OCI-LY3 (cell line): ENCODE measurements around the gene RAMP1.

Experiments used
- H2AFZ ChIP-seq: fragments of 200-600, 300-600 bp; shearing (Covaris generic); 2 replicates; pipeline ENCODE4 v1.6.0; 2014; ENCODE audit warnings: antibody characterized with exemption, low read depth, low read length
- H3K27ac ChIP-seq: fragments of 200-600, 300-600 bp; sonication (generic); 2 replicates; pipeline ENCODE4 v1.5.1; 2014; ENCODE audit warnings: mild to moderate bottlenecking, low read length, moderate library complexity, mixed read lengths
- H3K27me3 ChIP-seq: fragments of 200-600, 300-600 bp; sonication (generic); 2 replicates; pipeline ENCODE4 v1.6.1; 2014; ENCODE audit warnings: low read depth, low read length, mixed read lengths
- H3K36me3 ChIP-seq: fragments of 200-600, 300-600 bp; sonication (generic); replicated peaks from 2 replicates; pipeline ENCODE3; 2014; ENCODE audit warnings: low read depth, low read length, mixed read lengths
- H3K4me1 ChIP-seq: fragments of 300-600, 200-600 bp; sonication (generic); 2 replicates; pipeline ENCODE4 v1.6.1; 2014; ENCODE audit warnings: low read length, mixed read lengths
- H3K4me2 ChIP-seq: fragments of 200-600, 300-600 bp; sonication (generic); 2 replicates; pipeline ENCODE4 v1.6.1; 2014; ENCODE audit warnings: low read length, mixed read lengths
- H3K4me3 ChIP-seq: fragments of 300-600, 200-600 bp; sonication (generic); 2 replicates; pipeline ENCODE4 v1.5.1; 2014; ENCODE audit warnings: antibody characterized with exemption, mild to moderate bottlenecking, low read length, moderate library complexity
- H3K79me2 ChIP-seq: fragments of 300-600, 200-600 bp; shearing (Covaris generic); 2 replicates; pipeline ENCODE4 v1.6.1; 2014; ENCODE audit warnings: mild to moderate bottlenecking, low read length, mixed read lengths
- H3K9ac ChIP-seq: fragments of 300-600, 200-600 bp; shearing (Covaris generic); 2 replicates; pipeline ENCODE4 v1.6.0; 2014; ENCODE audit warnings: mild to moderate bottlenecking, low read length, moderate library complexity
- H3K9me3 ChIP-seq: fragments of 200-600, 300-600 bp; shearing (Covaris generic); 2 replicates; pipeline ENCODE4 v1.6.1; 2014; ENCODE audit warnings: low read length, mixed read lengths; ENCODE audit not compliant: insufficient read depth
- H4K20me1 ChIP-seq: fragments of 200-600, 300-600 bp; sonication (generic); 2 replicates; pipeline ENCODE4 v1.6.1; 2016; ENCODE audit warnings: low read length, mixed read lengths; ENCODE audit not compliant: insufficient read depth
- CTCF ChIP-seq: fragments of 200-600, 300-600 bp; sonication (generic); IDR thresholded peaks from 2 replicates; pipeline ENCODE4 v1.5.1; 2014; ENCODE audit warnings: antibody characterized with exemption, low read length, low read depth
- EZH2phosphoT487 ChIP-seq: fragments of 200-600 bp; shearing (Covaris generic); IDR thresholded peaks from 2 replicates; pipeline ENCODE4 v1.6.1; 2018; ENCODE audit warnings: antibody characterized with exemption, mixed run types, low read depth

Gene RAMP1

GRCh38 chr2:237868631-237869342 lies 9.4 kb downstream of the RAMP1 start:
- no peaks in the 10 kb centered on the region for H4K20me1 ChIP-seq
- peak overlapping the region; percentile 34 for H3K9ac ChIP-seq
- TF ChIP-seq EZH2phosphoT487, result no peak
- no peak for TF ChIP-seq CTCF
- peak overlapping the region; percentile 73 for H3K27ac ChIP-seq
- H3K36me3 ChIP-seq, result no peaks in the 10 kb centered on the region
- peak overlapping the region; percentile 59 for H3K4me2 ChIP-seq
- H3K79me2 ChIP-seq, result no peaks in the 10 kb centered on the region
- H3K9me3 ChIP-seq, result no peaks in the 10 kb centered on the region
- H3K4me1 ChIP-seq, result peaks cover 70% of the 10 kb centered on the region
- peak overlapping the region; percentile 62 for H3K4me3 ChIP-seq
- H2AFZ ChIP-seq, result peak overlapping the region; percentile 35; the same call in 1 of the 2 replicates
- no peaks in the 10 kb centered on the region for H3K27me3 ChIP-seq

GRCh38 chr2:237869343-237870102 lies 10.1 kb downstream of the RAMP1 start:
- Histone ChIP-seq H3K9ac (peak overlapping the region; percentile 34; the same call in 1 of the 2 replicates), H3K9me3 (no peaks in the 10 kb centered on the region), H2AFZ (0 out of 2 replicates have a peak overlapping the region, but pooled peaks have one; percentile 35), H3K36me3 (no peaks in the 10 kb centered on the region), H3K27ac (peak overlapping the region; percentile 73), H4K20me1 (no peaks in the 10 kb centered on the region), H3K79me2 (no peaks in the 10 kb centered on the region), H3K27me3 (no peaks in the 10 kb centered on the region), H3K4me2 (peak overlapping the region; percentile 59), H3K4me3 (peak overlapping the region; percentile 62), H3K4me1 (peaks cover 70% of the 10 kb centered on the region)
- TF ChIP-seq CTCF, result no peak
- TF ChIP-seq EZH2phosphoT487, result no peak

GRCh38 chr2:237870126-237870525 lies 10.7 kb downstream of the RAMP1 start:
- TF ChIP-seq EZH2phosphoT487 (no peak), CTCF (no peak)
- no peak overlapping the region for H3K9ac ChIP-seq
- peaks cover 68% of the 10 kb centered on the region for H3K4me1 ChIP-seq
- H3K4me2 ChIP-seq, result peak overlapping the region; percentile 59
- no peak overlapping the region for H3K27ac ChIP-seq
- H3K4me3 ChIP-seq, result no peak overlapping the region
- no peaks in the 10 kb centered on the region for H4K20me1 ChIP-seq
- H3K79me2 ChIP-seq, result no peaks in the 10 kb centered on the region
- no peaks in the 10 kb centered on the region for H3K27me3 ChIP-seq
- no peaks in the 10 kb centered on the region for H3K9me3 ChIP-seq
- H2AFZ ChIP-seq, result no peak overlapping the region
- H3K36me3 ChIP-seq, result no peaks in the 10 kb centered on the region
